Measurements from ENCODE around the gene PPL.
A peak's percentile ranks its signal among the peaks of the same experiment; 100 is the strongest.
"Not testable (repeated sequence)": the region's sequence is repeated elsewhere in the genome, so short reads cannot be mapped to it uniquely, and the experiment has no call there.

The PPL gene

DNA sequence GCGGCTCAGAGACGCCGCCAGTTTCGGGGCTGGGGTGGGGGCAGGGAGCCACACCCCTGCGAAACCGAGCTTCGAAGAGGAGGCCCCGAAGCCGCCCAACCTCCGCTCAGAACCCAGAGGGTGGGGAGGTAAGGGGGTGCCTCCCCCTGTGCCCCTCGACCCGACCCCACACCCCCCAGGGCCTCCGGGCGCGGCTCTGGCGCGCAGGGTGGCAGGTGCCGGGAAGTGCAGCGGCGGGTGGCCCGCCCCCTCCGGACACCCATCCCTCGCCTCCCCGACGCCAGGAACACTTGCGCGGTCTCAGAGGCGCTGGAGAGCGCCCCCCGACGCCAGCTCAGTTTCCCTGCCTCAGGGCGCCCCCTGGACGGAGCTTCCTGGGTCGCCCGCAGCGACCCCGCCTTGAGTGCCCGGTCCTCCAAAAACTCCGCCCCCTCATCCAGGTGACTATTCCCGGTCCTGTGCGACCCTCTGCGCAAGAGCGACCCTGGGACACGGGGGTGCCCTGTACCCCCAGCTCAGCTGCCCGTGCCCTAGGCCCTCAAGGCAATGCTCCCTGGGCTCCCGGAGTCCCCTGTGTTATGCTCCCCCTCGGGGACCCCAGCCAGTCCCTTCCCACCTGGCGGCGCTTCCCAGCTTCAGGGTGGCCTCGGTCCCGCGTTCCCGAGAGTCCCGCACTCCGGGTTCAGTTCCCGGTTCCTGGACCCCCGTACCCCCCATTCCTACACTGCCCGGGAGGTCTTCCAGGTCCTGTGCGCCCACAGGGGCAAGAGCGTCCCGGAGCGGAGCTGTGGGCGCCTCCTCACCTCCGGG lies 562 bp downstream of the PPL start:
- peak in 1 of 10 donors; percentile 80 for DNase-seq

DNA sequence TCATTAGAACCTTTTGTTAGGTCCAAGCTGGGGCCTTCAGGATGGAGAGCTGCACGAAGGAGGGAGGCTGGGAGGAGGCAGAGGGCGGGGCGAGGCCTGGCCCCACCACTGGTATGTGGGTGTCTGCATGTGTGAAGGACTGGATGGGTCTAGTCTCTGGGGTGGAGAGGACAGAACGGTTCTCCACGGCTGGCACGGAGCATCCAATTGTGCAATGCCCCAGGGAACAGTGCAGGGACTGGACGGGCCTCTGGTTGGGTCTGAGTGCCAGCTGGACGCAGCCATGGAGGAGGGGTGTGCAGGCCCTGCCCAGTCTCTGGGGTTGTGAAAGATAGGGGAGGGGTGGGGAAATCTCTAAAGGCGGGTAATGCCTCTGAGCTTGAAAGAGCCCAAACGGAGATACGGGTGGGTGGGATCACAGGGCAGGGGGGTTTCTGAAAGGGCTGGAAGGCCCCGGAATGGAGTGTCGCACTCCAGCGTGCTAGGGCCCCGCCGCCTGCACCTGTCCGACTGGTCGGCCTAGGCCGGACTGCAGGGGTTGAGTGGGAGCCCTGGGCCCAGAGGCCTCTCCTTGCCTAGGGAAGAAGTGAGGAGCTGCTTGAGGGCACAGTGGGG lies 1.6 kb downstream of the PPL start:
- intact Hi-C loops (cut with DNase I): no loop called here
- peak in 1 of 10 donors; percentile 83 for DNase-seq

More for the DNA sequence above, 562 bp downstream of the PPL start:
- intact Hi-C loops (cut with DNase I): no loop called here

DNA sequence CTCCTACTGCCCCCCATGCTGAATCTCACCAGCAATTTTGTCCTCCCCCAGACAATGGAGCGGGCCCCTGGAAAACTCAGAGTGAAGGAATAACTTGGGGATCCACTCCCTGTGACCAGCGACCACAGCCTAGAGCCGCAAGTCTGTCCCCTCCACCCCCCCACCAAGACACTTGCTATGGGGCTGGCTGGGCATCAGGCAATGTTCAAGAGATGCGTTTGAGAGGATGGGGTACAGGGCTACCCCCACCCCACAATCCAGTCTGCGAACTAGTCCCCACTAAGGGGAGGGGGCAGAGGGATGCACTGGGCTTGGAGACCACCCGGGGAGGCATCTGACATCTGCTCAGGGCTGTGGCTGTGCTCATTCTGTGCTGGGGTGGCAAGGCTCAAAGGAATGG lies 2.4 kb downstream of the PPL start:
- peak in 1 of 10 donors; percentile 55 for DNase-seq
- intact Hi-C loops (cut with DNase I): no loop called here

DNA sequence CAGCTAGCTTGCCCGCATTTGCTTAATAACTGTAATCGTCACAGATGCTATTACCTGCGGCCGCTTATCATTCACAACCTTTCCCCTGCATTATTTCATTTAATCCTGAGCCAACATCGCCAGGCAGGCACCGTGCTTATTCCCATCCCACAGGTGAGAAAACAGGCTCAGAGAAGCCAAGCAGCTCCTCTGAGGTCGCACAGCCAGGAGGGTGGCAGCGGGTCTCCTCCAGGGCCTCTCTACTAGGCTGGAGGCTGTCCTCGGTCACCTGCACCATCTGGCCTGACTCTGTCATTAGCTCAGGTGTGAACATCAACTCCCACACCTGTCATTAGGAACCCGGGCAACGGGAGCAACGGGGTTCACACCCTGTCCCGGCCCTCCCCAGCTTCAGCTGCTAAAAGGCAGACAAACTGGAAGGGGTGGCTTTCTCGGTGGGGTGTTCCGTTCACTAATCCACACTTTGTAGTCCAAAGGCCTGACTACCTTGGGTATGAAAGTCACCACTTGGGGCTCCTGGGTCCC lies 3.0 kb downstream of the PPL start:
- DNase-seq: no peak
- intact Hi-C loops (cut with DNase I): no loop called here

DNA sequence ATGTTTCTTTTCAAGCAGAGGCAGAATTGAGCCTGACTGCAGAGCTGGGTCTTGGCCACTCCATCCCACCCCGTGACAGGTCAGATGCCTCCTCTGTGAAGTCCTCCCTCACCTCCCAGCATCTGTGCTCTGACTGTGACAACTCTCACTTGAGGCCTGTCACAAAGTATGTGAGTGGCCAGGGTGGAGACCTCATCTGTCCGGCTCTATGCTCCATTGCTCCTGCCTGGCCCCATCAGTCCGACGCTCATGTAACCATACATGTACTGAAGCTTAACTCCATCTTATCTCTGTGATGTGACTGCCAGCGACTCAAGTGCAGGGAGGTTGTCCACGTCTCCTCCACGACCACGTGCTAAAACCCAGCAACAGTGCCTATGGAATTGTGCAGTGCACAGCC lies 3.5 kb downstream of the PPL start:
- DNase-seq: no peak

DNA sequence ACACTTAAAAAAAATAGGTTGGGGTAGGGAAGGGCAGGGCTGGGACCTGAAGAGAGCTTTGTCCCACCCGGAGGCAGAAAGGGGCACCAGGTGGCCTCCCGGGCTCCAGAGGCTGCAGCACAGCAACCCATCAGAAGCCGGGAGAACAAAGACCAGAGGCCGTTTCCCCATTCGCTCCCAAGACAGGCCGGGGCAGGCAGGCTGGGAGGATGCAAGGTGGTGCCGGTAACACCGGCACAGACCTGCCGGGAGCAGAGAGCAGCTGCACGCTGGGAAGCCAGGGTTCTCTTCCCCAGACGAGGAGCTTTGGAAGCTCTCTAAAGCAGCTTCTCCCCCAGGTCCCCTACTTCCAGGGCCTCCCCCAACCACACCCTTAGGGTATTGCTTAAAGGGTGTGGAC lies 5.6 kb downstream of the PPL start:
- DNase-seq: no peak
- intact Hi-C loops (cut with DNase I): no loop called here

More for the DNA sequence above, 3.5 kb downstream of the PPL start:
- intact Hi-C loops (cut with DNase I): no loop called here

DNA sequence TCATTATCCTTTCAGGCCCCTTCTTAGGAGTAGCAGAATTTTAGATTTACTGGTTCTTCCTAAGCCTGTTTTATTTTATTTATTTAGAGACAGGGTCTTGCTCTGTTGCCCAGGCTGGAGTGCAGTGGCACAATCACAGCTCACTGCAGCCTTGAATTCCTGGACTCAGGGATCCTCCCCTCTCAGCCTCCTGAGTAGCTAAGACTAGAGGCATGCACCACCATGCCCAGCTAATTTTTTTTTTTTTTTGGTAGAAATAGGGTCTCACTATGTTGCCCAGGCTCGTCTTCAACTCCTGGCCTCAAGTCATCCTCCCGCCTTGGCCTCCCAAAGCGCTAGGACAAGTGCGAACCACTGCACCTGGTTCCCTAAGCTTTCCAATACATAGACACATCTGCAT lies 7.3 kb downstream of the PPL start:
- DNase-seq; intact Hi-C loops (cut with DNase I): not testable (repeated sequence)

DNA sequence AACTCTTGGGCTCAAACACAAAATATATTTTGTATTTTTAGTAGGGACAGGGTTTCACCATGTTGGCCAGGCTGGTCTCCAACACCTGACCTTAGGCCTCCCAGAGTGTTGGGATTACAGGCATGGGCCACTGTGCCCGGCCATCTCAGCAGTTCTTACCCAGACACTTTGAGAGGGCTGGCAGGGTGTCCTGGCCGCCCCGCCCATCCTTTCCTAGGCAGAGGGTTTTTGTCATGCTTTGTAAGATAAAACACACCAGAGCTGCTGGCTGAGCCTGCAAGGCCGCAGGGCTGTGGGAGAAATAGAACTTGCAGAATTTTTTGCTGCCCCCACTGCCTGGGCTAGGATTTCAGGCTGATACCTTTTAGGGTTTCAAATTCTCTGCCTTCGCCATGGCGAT lies 8.7 kb downstream of the PPL start:
- DNase-seq: no peak
- intact Hi-C loops (cut with DNase I): no loop called here

DNA sequence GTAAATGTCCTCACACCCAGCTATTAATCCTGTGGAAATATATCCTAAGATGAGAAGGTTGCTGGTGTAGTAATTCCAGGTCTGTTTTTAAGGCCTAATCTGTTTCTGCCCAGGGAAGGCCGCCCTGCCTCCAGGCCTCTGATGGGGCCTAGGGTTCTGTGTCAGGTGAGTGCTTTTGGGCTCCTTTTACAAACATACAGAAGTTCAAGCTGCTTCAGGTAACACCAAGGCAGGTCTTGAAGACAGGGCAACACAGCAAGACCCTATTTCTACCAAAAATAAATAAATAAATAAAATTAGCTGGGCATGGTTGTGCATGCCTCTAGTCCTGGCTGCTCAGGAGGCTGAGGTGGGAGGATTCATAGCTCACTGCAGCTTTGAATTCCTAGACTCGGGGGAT lies 9.3 kb downstream of the PPL start:
- no peak for DNase-seq
- intact Hi-C loops (cut with DNase I): no loop called here

DNA sequence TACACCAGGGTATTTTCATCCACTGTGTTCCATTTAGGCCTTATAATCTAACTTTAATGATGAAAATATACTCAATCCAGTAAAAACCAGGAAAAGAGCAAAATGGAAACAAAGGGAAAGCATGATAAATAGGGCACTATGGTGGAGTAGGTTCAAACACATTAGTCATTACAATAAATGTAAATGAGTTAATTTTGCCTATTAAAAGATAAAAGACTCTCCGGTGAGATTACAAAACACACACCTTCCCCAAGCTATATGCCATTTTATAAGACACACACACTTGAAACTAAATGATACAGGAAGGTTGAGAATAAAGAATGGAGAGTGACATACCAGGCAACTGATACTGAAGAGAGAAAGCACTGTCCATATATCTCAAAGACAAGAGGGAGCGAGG lies 10.0 kb downstream of the PPL start:
- intact Hi-C loops (cut with DNase I): no loop called here
- DNase-seq: no peak

DNA sequence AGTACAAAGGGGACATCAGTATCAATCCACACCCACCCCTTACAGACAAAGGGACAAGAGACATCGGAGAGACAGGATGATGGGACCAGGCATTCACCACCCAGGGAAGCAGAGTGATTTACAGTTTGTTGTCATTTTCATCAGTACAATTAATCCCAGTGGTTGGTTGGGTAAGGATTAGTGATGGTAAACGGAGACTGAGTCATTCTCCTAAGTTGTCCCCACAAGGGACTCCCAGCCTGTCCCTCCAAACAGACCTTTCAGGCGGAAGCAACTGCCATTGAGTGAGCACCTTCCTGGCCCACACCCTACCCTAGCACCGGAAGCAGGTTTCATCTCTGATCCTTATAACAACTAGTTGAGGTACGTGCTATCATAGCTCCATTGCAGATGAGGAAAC lies 11.2 kb downstream of the PPL start:
- no peak for DNase-seq
- intact Hi-C loops (cut with DNase I): no loop called here

DNA sequence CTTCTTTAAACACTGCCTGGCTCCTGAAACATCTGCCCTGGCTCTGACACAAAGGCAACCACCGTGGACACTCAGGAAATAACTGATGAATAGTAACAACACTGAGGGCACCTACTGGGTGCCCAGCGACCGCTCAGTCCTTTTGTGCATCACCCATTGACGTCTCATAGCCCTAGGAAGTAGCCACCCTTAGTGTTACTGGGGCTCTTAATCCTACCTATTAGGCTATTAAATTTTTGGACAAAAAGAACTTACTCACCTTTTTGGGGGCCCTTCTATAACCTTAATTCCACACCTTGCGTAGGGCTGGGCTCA lies 11.7 kb downstream of the PPL start:
- intact Hi-C loops (cut with DNase I): no loop called here
- DNase-seq: no peak

DNA sequence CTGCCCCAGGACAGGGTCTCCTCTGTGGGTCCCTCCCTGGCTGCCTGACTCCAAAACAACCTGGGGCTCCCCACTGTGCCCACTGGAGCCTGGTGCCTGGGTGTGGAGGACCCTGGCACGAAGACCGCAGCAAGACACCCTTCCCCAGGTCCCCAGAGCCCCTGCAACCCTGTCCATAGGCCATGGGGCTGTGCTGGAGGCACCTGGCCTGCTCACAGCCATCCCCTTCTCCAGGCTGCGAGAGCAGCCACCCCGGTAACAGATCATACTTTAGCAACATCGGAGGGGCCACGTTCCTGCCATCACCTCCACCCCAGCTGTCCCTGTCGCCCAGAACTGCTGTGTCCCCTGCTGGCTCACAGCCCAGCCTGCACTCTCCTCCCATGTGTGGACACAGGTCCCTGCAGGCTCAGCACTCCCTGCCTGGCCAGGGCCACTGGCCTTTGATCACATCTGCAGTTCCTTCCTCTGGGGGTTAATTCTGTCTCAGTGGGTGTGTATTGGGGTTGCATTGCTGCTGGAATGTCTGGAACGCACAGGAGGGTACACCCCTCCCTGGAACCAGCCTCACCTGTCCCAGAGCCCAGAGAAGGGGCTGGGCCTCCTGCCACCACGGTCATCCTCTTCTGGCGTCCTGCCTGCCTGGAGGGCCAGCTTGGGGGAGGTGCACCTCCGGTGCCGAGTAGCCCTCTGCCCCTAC lies 12.2 kb downstream of the PPL start:
- DNase-seq: no peak
- intact Hi-C loops (cut with DNase I): no loop called here

DNA sequence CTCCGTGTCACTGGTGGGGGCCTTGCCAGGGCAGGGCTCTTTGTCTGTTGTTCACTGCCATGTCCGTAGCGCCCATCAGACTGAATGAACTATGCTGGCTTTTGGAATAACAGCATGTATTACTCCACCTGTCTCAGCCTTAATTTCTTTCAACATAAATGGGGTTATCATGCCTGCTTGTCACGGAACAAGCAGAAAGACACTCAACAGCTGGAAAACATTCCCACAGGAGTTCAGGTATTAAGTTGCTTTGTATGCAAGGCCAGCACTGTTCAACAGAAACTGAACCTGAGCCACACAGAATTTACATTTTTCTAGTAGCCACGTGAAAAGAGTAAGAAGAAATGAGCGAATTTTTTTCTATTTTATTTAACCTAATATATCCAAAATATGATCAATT lies 13.1 kb downstream of the PPL start:
- intact Hi-C loops (cut with DNase I): no loop called here
- DNase-seq: no peak

DNA sequence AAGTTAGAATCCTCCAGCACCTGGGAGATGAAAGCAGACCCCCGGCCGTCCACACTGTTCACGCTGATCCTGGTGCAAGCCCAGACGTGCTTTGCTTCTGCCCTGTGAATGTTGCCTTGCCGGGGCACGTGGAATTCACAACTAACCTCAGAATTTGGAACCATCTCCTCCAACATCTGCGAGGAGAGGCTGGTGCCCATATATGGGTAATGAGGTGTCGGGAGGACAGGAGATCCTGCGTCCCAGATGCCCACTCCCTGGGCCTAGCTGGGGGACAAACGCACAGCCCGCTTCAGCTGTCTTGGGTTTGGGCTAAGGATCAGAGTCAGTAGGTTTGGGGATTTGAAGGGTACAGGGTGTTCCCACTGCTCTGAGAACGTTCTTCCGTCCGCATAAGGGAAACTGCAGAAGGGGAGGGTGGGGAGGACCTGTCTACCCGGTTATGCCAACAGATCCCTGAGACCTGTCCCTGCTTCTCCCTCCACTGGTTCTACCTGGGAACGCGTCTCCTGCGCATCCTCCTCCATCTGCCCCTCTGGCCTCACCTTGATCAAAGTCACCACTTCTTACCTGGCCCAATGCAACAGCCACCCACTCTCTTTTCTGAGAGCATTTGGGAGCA lies 14.1 kb downstream of the PPL start:
- intact Hi-C loops (cut with DNase I): no loop called here
- DNase-seq: no peak

DNA sequence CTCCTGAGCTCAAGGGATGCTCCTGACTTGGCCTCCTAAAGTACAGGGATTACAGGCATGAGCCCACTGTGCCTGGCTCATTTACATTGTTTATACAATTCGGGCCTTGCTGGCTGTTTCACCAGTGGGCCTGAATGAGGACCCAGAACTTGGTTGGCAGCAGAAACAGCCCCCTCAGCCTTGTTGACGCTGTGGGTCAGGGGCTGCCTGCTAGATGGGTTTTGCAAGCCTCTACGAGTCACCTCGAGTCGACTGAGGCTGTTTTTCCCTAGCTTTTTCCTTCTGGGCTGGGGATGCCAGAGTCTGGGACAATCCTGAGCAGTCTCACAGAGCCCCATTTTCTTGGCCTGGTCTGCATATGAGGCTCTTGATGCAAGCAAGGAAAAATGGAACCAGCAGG lies 16.1 kb downstream of the PPL start:
- DNase-seq: no peak
- intact Hi-C loops (cut with DNase I): no loop called here

DNA sequence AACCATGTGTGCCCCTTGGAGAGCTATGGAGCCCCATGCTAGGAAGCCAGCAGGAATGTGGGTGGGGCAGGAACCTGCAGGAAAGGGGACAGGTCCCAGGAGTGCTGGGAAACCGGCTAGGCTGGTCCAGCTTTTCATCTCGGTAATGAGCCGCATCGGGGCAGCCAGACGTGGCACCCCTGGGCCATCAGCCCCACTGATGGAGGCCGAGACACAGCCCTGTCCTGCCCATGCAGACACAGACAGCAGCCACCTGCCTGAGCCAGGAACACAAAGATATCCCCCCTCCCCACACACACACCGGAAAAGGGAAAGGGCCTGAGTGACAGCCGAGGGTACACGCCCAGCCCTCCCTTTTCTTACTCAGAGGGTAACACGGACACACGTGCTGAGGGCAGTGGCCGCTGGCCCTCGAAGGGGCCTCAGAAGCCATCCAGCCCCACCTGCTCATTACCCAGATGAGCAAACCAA lies 18.1 kb downstream of the PPL start:
- intact Hi-C loops (cut with DNase I): no loop called here
- DNase-seq: no peak

DNA sequence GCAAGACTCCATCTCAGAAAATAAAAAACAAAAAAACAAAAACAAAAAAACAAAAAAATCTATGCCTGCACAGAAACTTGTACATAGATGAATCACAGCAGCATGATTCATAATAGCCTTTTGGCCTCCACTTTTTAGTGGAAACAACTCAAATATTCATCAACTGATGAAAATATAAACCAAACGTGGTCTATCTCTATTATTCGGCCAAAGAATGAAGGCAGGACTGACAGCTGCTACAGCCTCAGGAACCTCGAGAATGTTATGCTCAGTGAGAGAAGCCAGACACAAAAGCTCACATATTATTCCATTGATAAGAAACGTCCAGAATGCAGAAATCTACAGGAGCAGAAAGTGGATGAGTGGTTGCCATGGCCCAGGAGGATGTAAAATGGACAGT lies 19.8 kb downstream of the PPL start:
- intact Hi-C loops (cut with DNase I): no loop called here
- no peak for DNase-seq

DNA sequence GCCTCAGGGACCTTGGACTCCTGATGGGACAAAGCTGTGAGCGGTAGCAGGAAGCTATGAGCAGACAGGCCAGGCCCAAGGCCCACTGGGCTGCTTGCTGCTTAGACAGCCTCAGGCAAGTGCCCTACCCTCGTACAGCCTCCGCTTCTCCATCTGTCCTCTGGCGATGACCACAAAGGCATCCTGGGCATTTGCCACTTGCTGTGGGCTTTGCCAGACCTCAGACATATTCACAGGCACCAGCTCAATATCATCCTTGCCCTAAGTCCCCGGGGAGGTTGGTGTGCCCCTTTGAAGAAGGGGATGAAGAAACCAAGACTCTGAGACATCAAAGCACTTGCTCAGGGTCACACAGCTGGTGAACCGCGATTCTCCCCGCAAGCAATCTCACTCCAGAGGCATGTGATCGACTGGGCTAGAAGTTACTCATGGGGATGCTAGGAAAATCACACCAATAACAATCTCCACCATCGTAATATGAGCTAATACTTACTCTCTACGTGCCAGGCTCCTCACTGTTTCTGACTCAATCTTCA lies 21.7 kb downstream of the PPL start:
- intact Hi-C loops (cut with DNase I): no loop called here
- no peak for DNase-seq

DNA sequence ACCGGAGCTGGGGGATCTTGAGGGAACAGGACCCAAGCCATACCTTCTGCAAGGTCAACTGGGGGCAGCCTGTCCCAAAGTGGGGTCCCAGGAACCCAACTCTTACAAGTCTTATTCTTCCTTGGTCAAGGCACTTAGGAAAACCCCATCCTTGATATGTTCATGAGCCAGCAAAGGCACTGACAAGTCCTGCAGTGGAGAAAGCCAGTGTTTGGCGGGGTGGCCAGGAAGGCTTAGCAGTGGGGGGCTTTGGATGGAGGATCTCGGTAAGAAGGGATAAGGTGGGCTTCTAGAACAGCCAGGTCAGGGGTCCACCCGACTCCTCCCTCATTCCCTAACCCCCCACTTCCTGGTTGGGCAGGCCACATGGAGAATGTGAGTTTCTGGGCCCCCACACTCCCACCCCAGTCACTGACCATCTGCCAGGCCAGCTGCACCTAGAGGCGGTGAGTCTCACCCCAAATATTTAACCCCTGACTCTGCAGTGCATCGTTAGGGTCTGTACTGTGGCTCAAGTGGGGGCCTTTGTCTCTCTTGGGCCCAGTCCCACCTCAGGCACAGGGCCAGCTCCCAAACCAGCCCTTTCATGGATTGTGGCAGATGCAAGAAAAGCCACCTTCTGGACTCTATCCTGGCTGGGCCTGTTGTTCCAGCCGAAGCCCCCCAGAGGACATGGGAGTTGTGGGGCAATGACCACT lies 22.3 kb downstream of the PPL start:
- no peak for DNase-seq
- intact Hi-C loops (cut with DNase I): no loop called here

Measured in posterior cingulate gyrus (tissue), 11 donors.